IMR-90 (cell line): Measurements from ENCODE around the gene PDE6H. TPM values are rescaled to one million over a fixed set of nuclear protein-coding genes. Genes with fewer than 3 reads are reported as not detected.

ENCODE experiments used
- ATAC-seq: fragments of 200-7000 bp; cut with Tn5 transposase; 2 replicates; pipeline ENCODE4 v1.9.1; 2020; ENCODE audit warnings: low read depth, mild to moderate bottlenecking, moderate library complexity
- BruUV-seq: library from RNA; stranded (reverse); fragments of 400-500 nt; replicated peaks from 2 replicates; lab custom pipeline; 2021; lab: Mats Ljungman, UMichigan
- CTCF ChIA-PET: fragments of 300-600 bp; formaldehyde crosslinking; extraction: SDS; loops from one replicate; lab custom pipeline; 2021; ENCODE audit warnings: antibody characterized with exemption; lab: Yijun Ruan, JAX
- POLR2A ChIA-PET: fragments of 300-600 bp; sonication (Branson Sonifier 250); formaldehyde crosslinking; loops from one replicate; lab custom pipeline; 2022; ENCODE audit warnings: antibody characterized with exemption; ENCODE audit not compliant: unreplicated experiment; lab: Charles Lee
- DNase-seq: peaks from one replicate; pipeline ENCODE4 v3.0.0; 2013
- H2AFZ ChIP-seq: replicated peaks from 2 replicates; pipeline ENCODE3; 2013; ENCODE audit warnings: low read length, mild to moderate bottlenecking; ENCODE audit not compliant: poor library complexity
- H2AK5ac ChIP-seq: 2 replicates; pipeline ENCODE4 v1.6.1; 2013; ENCODE audit warnings: low read depth, low read length, inconsistent platforms
- H2AK9ac ChIP-seq: replicated peaks from 2 replicates; pipeline ENCODE3; 2013; ENCODE audit warnings: mild to moderate bottlenecking, low read depth, low read length, moderate library complexity; ENCODE audit not compliant: poor library complexity
- H2BK120ac ChIP-seq: 2 replicates; pipeline ENCODE4 v1.6.1; 2013; ENCODE audit warnings: low read depth, low read length, inconsistent platforms
- H2BK15ac ChIP-seq: 3 replicates; pipeline ENCODE4 v1.6.1; 2013; ENCODE audit warnings: low read depth, low read length, inconsistent platforms
- H2BK20ac ChIP-seq: 2 replicates; pipeline ENCODE4 v1.6.1; 2013; ENCODE audit warnings: low read depth, mild to moderate bottlenecking, inconsistent platforms, low read length, moderate library complexity
- H2BK5ac ChIP-seq: 2 replicates; pipeline ENCODE4 v1.6.1; 2013; ENCODE audit warnings: mild to moderate bottlenecking, low read depth, low read length, inconsistent platforms; ENCODE audit not compliant: poor library complexity, severe bottlenecking
- H3K14ac ChIP-seq: replicated peaks from 2 replicates; pipeline ENCODE4 v1.6.1; 2013; ENCODE audit warnings: low read depth, low read length, inconsistent platforms
- H3K18ac ChIP-seq: 2 replicates; pipeline ENCODE4 v1.6.1; 2013; ENCODE audit warnings: low read depth, low read length, control low read depth
- H3K23ac ChIP-seq: 2 replicates; pipeline ENCODE4 v1.6.1; 2013; ENCODE audit warnings: low read depth, low read length, inconsistent platforms
- H3K27ac ChIP-seq: 2 replicates; pipeline ENCODE4 v1.5.1; 2013; ENCODE audit warnings: mild to moderate bottlenecking, control low read depth, low read length; ENCODE audit not compliant: insufficient read depth
- H3K27me3 ChIP-seq: 2 replicates; pipeline ENCODE4 v1.6.1; 2013; ENCODE audit warnings: low read length; ENCODE audit not compliant: control insufficient read depth, insufficient read depth
- H3K36me3 ChIP-seq: 2 replicates; pipeline ENCODE4 v1.6.1; 2013; ENCODE audit warnings: low read length, mixed read lengths; ENCODE audit not compliant: control insufficient read depth, insufficient read depth
- H3K4ac ChIP-seq: 2 replicates; pipeline ENCODE4 v1.6.1; 2013; ENCODE audit warnings: low read depth, low read length, inconsistent platforms
- H3K4me1 ChIP-seq: 2 replicates; pipeline ENCODE4 v1.6.1; 2013; ENCODE audit warnings: low read length, mixed read lengths; ENCODE audit not compliant: control insufficient read depth, insufficient read depth
- H3K4me2 ChIP-seq: 2 replicates; pipeline ENCODE4 v1.6.1; 2013; ENCODE audit warnings: low read depth, mild to moderate bottlenecking, control low read depth, low read length, moderate library complexity
- H3K4me3 ChIP-seq: 2 replicates; pipeline ENCODE4 v1.5.1; 2013; ENCODE audit warnings: low read depth, mild to moderate bottlenecking, control low read depth, low read length, moderate library complexity; ENCODE audit not compliant: insufficient read depth
- H3K56ac ChIP-seq: 2 replicates; pipeline ENCODE4 v1.6.1; 2013; ENCODE audit warnings: low read length, inconsistent platforms; ENCODE audit not compliant: insufficient read depth; ENCODE audit errors: extremely low read depth
- H3K79me1 ChIP-seq, 2 experiments: 2 replicates each; pipeline ENCODE4 v1.6.1; 2013; ENCODE audit warnings: low read length in 2 of 2, inconsistent platforms in 1 of 2, low read depth in 1 of 2
- H3K9ac ChIP-seq: 2 replicates; pipeline ENCODE4 v1.6.1; 2013; ENCODE audit warnings: low read depth, low read length, control low read depth
- H3K9me1 ChIP-seq: 2 replicates; pipeline ENCODE4 v1.6.1; 2013; ENCODE audit warnings: low read length, inconsistent platforms; ENCODE audit not compliant: insufficient read depth
- H3K9me3 ChIP-seq: 2 replicates; pipeline ENCODE4 v1.6.1; 2013; ENCODE audit warnings: low read length; ENCODE audit not compliant: control insufficient read depth, insufficient read depth
- H4K20me1 ChIP-seq: 2 replicates; pipeline ENCODE4 v1.6.1; 2013; ENCODE audit warnings: low read length, inconsistent platforms; ENCODE audit not compliant: insufficient read depth
- H4K5ac ChIP-seq: 2 replicates; pipeline ENCODE4 v1.6.1; 2013; ENCODE audit warnings: mild to moderate bottlenecking, low read depth, low read length, control low read depth
- H4K8ac ChIP-seq, 2 experiments: 2 replicates each; pipeline ENCODE4 v1.6.1; 2013; ENCODE audit warnings: low read depth in 2 of 2, low read length in 2 of 2, control low read depth in 1 of 2, inconsistent platforms in 1 of 2
- H4K91ac ChIP-seq: 2 replicates; pipeline ENCODE4 v1.6.1; 2013; ENCODE audit warnings: low read depth, low read length, inconsistent platforms; ENCODE audit not compliant: insufficient read depth
- BHLHE40 ChIP-seq: fragments of 150-350 bp; IDR thresholded peaks from 2 replicates; pipeline ENCODE4 v1.6.1; 2016; ENCODE audit warnings: mild to moderate bottlenecking, low read depth, low read length
- CEBPB ChIP-seq: IDR thresholded peaks from 2 replicates; pipeline ENCODE4 v1.6.1; 2012; ENCODE audit warnings: low read depth, low read length, improper control_type of control experiment
- CHD1 ChIP-seq: IDR thresholded peaks from 2 replicates; pipeline ENCODE4 v1.6.1; 2012; ENCODE audit warnings: low read depth, low read length, improper control_type of control experiment
- FOS ChIP-seq: fragments of 150-350 bp; IDR thresholded peaks from 2 replicates; pipeline ENCODE4 v1.6.1; 2016; ENCODE audit warnings: low read depth, low read length
- MAFK ChIP-seq: IDR thresholded peaks from 2 replicates; pipeline ENCODE4 v1.6.1; 2012; ENCODE audit warnings: low read depth, low read length, improper control_type of control experiment
- MAZ ChIP-seq: IDR thresholded peaks from 2 replicates; pipeline ENCODE4 v1.6.1; 2012; ENCODE audit warnings: low read depth, mild to moderate bottlenecking, low read length, improper control_type of control experiment, moderate library complexity, borderline replicate concordance
- MXI1 ChIP-seq: IDR thresholded peaks from 2 replicates; pipeline ENCODE4 v1.6.1; 2012; ENCODE audit warnings: low read depth, mild to moderate bottlenecking, low read length, moderate library complexity, borderline replicate concordance
- NFE2L2 ChIP-seq: fragments of 150-350 bp; IDR thresholded peaks from 2 replicates; pipeline ENCODE4 v1.6.1; 2016; ENCODE audit warnings: low read depth, mild to moderate bottlenecking, low read length
- POLR2A ChIP-seq: IDR thresholded peaks from 2 replicates; pipeline ENCODE4 v1.6.1; 2012; ENCODE audit warnings: mild to moderate bottlenecking, low read depth, low read length
- RAD21 ChIP-seq: IDR thresholded peaks from 2 replicates; pipeline ENCODE4 v1.6.1; 2012; ENCODE audit warnings: low read length, improper control_type of control experiment
- RCOR1 ChIP-seq: IDR thresholded peaks from 2 replicates; pipeline ENCODE4 v1.6.1; 2012; ENCODE audit warnings: mild to moderate bottlenecking, low read length, improper control_type of control experiment; ENCODE audit not compliant: insufficient replicate concordance
- RFX5 ChIP-seq: IDR thresholded peaks from 2 replicates; pipeline ENCODE4 v1.8.0; 2012; ENCODE audit warnings: low read depth, mild to moderate bottlenecking, low read length, moderate library complexity
- SMC3 ChIP-seq: fragments of 150-350 bp; IDR thresholded peaks from 2 replicates; pipeline ENCODE4 v1.6.1; 2016; ENCODE audit warnings: low read depth, mild to moderate bottlenecking, antibody characterized with exemption, low read length, moderate library complexity
- WGBS, 2 experiments: methylation state at CpG; one replicate each; pipeline versions ENCODE4 v1.1.5 to v1.1.7; 2013; ENCODE audit warnings: missing lambda C conversion rate in 2 of 2; ENCODE audit not compliant: insufficient read length in 1 of 2; ENCODE audit errors: extremely low coverage in 2 of 2; 5-methylcytosine and 5-hydroxymethylcytosine counted together
- dilution Hi-C: fragments of 300-500 bp; cut with HindIII; formaldehyde crosslinking; loops from one replicate; pipeline ENCODE4 v1.14.3; 2018; ENCODE audit warnings: low sequenced_read_pairs; ENCODE audit not compliant: unreplicated experiment
- in situ Hi-C: fragments of 300-500 bp; cut with MboI; formaldehyde crosslinking; loops from 3 replicates; pipeline ENCODE4 v1.14.3; 2019; ENCODE audit warnings: low sequenced_read_pairs, inconsistent platforms, mixed read lengths
- intact Hi-C: fragments of 100-400 bp; cut with micrococcal nuclease; formaldehyde crosslinking; loops from 2 replicates; pipeline ENCODE4 v1.10.0; 2022
- polyA plus RNA-seq, 3 experiments: library from polyadenylated mRNA; depleted of rRNA; stranded (reverse); fragments of >200 nt; gene quantifications; 2 replicates each; pipeline ENCODE4 v1.2.3, GENCODE V29; 2012; ENCODE audit warnings: low replicate concordance in 1 of 3
- total RNA-seq: library from RNA; depleted of rRNA; stranded (reverse); fragments of >200 nt; gene quantifications from 2 replicates; pipeline ENCODE4 v1.2.3, GENCODE V29; 2012
- TF ChIP-seq, protein P1 (sequence below): conservative IDR thresholded peaks from 2 replicates; pipeline ENCODE4 v1.5.1; 2012; ENCODE audit warnings: mild to moderate bottlenecking, low read depth, low read length, improper control_type of control experiment
- TF ChIP-seq, protein P2 (sequence below): fragments of 150-350 bp; IDR thresholded peaks from 2 replicates; pipeline ENCODE4 v1.6.1; 2016; ENCODE audit warnings: low read depth, mild to moderate bottlenecking, low read length, moderate library complexity, borderline replicate concordance
- TF ChIP-seq, protein P3 (sequence below): fragments of 150-350 bp; IDR thresholded peaks from 2 replicates; pipeline ENCODE4 v1.6.1; 2017; ENCODE audit warnings: mild to moderate bottlenecking, antibody characterized with exemption, low read length, low read depth

PDE6H gene
- total and polyA plus RNA-seq, 2 of the 4 experiments (the other 2 are of a cell fraction) = not detected

DNA sequence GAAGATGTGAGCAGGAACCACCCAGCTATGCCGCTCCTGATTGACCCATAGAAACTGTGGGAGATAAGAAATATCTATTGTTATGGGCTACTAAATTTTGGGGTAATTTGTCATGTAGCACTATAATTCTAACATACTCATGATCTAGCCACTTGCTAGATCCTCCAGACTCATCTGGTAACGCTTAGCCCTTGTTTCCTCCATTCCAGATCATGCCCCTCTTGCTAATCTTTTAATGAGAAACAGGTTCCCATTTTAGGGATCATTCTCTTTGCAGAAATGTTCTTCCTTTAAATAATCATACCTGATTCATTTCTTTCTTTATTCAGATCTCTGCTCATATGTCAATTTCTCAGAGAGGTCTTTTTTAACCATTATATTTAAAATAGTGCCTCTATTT is 7.6 kb upstream of the PDE6H start:
- Histone ChIP-seq H3K4ac (no peak overlapping the region), H3K14ac (no peak overlapping the region), H3K27me3 (no peaks in the 10 kb centered on the region), H2AK5ac (no peak overlapping the region), H3K27ac (no peak overlapping the region), H3K4me2 (no peak overlapping the region), H2BK20ac (no peak overlapping the region), H3K9me1 (peaks cover 3% of the 10 kb centered on the region; the same call in 1 of the 2 replicates), H4K8ac (no peak overlapping the region), H3K4me1 (no peaks in the 10 kb centered on the region; the same call in 1 of the 2 replicates), H3K18ac (no peak overlapping the region), H4K5ac (no peak overlapping the region), H3K36me3 (no peaks in the 10 kb centered on the region), H3K9me3 (no peaks in the 10 kb centered on the region), H2BK15ac (no peak overlapping the region), H2BK5ac (no peak overlapping the region), H3K79me1 (no peaks in the 10 kb centered on the region), H3K23ac (no peak overlapping the region), H4K91ac (no peak overlapping the region), H3K9ac (no peak overlapping the region), H2BK120ac (no peak overlapping the region), H2AK9ac (no peak overlapping the region), H4K20me1 (no peaks in the 10 kb centered on the region), H2AFZ (no peak overlapping the region), H3K56ac (no peak overlapping the region), H3K4me3 (no peak overlapping the region)
- no CpG with 5 or more reads among the region's 2 CpGs for WGBS, 2 experiments
- TF ChIP-seq BHLHE40 (no peak), MAFK (no peak), RAD21 (no peak), FOS (no peak), POLR2A (no peak), RFX5 (no peak), CEBPB (no peak), CHD1 (no peak), RCOR1 (no peak), NFE2L2 (no peak), MAZ (no peak), MXI1 (no peak), SMC3 (no peak)
- TF ChIP-seq, protein P1, sequence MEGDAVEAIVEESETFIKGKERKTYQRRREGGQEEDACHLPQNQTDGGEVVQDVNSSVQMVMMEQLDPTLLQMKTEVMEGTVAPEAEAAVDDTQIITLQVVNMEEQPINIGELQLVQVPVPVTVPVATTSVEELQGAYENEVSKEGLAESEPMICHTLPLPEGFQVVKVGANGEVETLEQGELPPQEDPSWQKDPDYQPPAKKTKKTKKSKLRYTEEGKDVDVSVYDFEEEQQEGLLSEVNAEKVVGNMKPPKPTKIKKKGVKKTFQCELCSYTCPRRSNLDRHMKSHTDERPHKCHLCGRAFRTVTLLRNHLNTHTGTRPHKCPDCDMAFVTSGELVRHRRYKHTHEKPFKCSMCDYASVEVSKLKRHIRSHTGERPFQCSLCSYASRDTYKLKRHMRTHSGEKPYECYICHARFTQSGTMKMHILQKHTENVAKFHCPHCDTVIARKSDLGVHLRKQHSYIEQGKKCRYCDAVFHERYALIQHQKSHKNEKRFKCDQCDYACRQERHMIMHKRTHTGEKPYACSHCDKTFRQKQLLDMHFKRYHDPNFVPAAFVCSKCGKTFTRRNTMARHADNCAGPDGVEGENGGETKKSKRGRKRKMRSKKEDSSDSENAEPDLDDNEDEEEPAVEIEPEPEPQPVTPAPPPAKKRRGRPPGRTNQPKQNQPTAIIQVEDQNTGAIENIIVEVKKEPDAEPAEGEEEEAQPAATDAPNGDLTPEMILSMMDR = no peak
- TF ChIP-seq, protein P2, sequence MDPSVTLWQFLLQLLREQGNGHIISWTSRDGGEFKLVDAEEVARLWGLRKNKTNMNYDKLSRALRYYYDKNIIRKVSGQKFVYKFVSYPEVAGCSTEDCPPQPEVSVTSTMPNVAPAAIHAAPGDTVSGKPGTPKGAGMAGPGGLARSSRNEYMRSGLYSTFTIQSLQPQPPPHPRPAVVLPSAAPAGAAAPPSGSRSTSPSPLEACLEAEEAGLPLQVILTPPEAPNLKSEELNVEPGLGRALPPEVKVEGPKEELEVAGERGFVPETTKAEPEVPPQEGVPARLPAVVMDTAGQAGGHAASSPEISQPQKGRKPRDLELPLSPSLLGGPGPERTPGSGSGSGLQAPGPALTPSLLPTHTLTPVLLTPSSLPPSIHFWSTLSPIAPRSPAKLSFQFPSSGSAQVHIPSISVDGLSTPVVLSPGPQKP = no peak
- TF ChIP-seq, protein P3, sequence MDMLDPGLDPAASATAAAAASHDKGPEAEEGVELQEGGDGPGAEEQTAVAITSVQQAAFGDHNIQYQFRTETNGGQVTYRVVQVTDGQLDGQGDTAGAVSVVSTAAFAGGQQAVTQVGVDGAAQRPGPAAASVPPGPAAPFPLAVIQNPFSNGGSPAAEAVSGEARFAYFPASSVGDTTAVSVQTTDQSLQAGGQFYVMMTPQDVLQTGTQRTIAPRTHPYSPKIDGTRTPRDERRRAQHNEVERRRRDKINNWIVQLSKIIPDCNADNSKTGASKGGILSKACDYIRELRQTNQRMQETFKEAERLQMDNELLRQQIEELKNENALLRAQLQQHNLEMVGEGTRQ = no peak
- CTCF ChIA-PET = no interaction called here
- no peak for ATAC-seq
- DNase-seq = no peak
- in situ Hi-C loops (no loop called here), intact Hi-C loops (no loop called here), dilution Hi-C loops (no loop called here)
- POLR2A ChIA-PET = no interaction called here
- BruUV-seq = no TSS peak
